Measurements from ENCODE around the gene AQP1. TPM values are rescaled to one million over a fixed set of nuclear protein-coding genes. Genes with fewer than 3 reads are reported as not detected.
A peak's percentile ranks its signal among the peaks of the same experiment; 100 is the strongest.

AQP1 gene
- total RNA-seq, 2 donors from 2014 or later, result 33.9 to 47.4 TPM

DNA sequence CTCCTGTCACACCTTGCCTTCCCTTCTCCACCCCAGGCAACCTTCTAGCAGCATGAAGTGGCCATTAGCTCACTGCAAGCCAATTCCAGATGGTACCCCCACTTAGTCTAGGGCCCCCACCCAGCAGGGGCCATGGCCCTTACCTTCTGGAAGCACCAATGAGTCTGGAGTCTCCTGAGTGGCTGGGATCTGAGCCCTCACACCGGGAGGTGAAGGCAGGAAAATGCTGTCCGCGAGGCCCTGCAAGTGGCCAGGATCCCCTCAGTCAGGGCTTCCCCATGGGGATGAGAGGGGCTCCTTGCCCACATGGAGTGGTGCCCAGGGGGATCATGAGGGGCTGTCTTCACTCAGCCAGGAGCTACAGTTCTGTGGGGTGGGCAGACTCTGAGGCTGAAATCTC lies 4.6 kb downstream of the AQP1 start:
- no peaks in the 10 kb centered on the region for H3K27me3 ChIP-seq
- H3K27ac ChIP-seq, result no peak overlapping the region
- no peaks in the 10 kb centered on the region for H3K36me3 ChIP-seq
- DNase-seq, result no peak
- H3K9me3 ChIP-seq, result no peaks in the 10 kb centered on the region
- TF ChIP-seq, protein P1, sequence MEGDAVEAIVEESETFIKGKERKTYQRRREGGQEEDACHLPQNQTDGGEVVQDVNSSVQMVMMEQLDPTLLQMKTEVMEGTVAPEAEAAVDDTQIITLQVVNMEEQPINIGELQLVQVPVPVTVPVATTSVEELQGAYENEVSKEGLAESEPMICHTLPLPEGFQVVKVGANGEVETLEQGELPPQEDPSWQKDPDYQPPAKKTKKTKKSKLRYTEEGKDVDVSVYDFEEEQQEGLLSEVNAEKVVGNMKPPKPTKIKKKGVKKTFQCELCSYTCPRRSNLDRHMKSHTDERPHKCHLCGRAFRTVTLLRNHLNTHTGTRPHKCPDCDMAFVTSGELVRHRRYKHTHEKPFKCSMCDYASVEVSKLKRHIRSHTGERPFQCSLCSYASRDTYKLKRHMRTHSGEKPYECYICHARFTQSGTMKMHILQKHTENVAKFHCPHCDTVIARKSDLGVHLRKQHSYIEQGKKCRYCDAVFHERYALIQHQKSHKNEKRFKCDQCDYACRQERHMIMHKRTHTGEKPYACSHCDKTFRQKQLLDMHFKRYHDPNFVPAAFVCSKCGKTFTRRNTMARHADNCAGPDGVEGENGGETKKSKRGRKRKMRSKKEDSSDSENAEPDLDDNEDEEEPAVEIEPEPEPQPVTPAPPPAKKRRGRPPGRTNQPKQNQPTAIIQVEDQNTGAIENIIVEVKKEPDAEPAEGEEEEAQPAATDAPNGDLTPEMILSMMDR (IDR thresholded peaks at IDR 0.05), result no peak
- peak overlapping the region in 1 of 2 donors; percentile 35 for H3K9ac ChIP-seq (ENCODE audit: low read depth in 2 of 2, low read length in 2 of 2)
- intact Hi-C loops (cut with DNase I), result no loop called here
- no peak overlapping the region for H3K4me3 ChIP-seq
- H3K4me1 ChIP-seq, result peaks cover 17% of the 10 kb centered on the region

DNA sequence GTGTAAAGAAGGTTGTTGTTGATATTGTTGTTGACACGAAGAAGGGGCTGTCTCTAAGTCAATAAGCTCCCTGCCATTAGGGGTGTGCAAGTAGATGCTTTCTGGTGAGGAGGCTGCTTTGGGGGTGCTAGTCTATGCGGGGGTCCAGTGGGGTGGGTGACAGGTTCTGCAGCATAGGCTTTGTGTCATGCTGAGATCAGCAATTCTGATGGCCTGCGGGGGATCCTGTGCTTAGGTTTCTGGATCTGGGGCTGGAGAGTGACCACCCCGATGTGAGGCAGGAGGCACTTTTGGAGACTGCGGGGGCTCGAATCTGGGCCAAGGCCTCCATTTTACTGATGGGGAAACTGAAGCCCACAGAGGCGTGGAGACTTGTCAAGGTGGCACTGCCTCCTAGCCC lies 5.1 kb downstream of the AQP1 start:
- TF ChIP-seq, protein P1 (IDR thresholded peaks at IDR 0.05), result no peak
- Histone ChIP-seq H3K27ac (no peak overlapping the region), H3K4me1 (peaks cover 13% of the 10 kb centered on the region)

GRCh38 chr7:30917216-30917893 lies 5.7 kb downstream of the AQP1 start:
- Histone ChIP-seq H3K9ac (ENCODE audit: low read depth in 2 of 2, low read length in 2 of 2) (no peak overlapping the region), H3K4me1 (peaks cover 13% of the 10 kb centered on the region), H3K27me3 (no peaks in the 10 kb centered on the region), H3K4me3 (no peak overlapping the region), H3K27ac (no peak overlapping the region), H3K36me3 (no peaks in the 10 kb centered on the region), H3K9me3 (no peaks in the 10 kb centered on the region)
- TF ChIP-seq, protein P1 (IDR thresholded peaks at IDR 0.05), result no peak
- DNase-seq, result no peak
- intact Hi-C loops (cut with DNase I), result no loop called here

More for the DNA sequence above, 5.1 kb downstream of the AQP1 start:
- H3K9me3 ChIP-seq, result no peaks in the 10 kb centered on the region
- H3K36me3 ChIP-seq, result no peaks in the 10 kb centered on the region
- no peak overlapping the region for H3K4me3 ChIP-seq
- H3K27me3 ChIP-seq, result no peaks in the 10 kb centered on the region
- DNase-seq, result no peak
- intact Hi-C loops (cut with DNase I), result no loop called here
- no peak overlapping the region for H3K9ac ChIP-seq (ENCODE audit: low read depth in 2 of 2, low read length in 2 of 2)

DNA sequence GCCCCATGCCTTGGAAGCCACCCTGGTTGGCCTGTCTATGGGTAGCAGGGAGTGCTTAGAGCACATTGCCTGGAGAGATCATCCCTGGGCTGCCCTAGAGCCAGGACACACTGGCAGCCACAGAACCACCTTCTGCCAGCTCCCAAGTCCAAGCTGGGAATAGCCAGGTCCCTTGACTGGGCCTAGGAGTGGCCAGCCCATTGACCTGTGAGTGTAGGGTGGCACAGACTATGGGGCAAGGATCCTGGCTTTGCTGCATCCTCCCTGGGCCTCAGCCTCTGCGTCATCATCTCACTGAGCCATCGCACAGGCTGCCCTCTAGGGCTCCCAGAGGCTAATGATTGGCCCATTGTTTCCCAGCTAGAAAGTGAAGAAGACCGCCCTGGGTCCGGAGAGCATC lies 7.0 kb downstream of the AQP1 start:
- H3K36me3 ChIP-seq, result no peaks in the 10 kb centered on the region
- H3K27ac ChIP-seq, result no peak overlapping the region
- H3K9ac ChIP-seq (ENCODE audit: low read depth in 2 of 2, low read length in 2 of 2), result no peak overlapping the region
- TF ChIP-seq, protein P1 (IDR thresholded peaks at IDR 0.05), result no peak
- DNase-seq, result no peak
- H3K4me1 ChIP-seq, result peaks cover 7% of the 10 kb centered on the region
- H3K4me3 ChIP-seq, result no peak overlapping the region
- no peaks in the 10 kb centered on the region for H3K27me3 ChIP-seq
- no peaks in the 10 kb centered on the region for H3K9me3 ChIP-seq
- intact Hi-C loops (cut with DNase I), result no loop called here

DNA sequence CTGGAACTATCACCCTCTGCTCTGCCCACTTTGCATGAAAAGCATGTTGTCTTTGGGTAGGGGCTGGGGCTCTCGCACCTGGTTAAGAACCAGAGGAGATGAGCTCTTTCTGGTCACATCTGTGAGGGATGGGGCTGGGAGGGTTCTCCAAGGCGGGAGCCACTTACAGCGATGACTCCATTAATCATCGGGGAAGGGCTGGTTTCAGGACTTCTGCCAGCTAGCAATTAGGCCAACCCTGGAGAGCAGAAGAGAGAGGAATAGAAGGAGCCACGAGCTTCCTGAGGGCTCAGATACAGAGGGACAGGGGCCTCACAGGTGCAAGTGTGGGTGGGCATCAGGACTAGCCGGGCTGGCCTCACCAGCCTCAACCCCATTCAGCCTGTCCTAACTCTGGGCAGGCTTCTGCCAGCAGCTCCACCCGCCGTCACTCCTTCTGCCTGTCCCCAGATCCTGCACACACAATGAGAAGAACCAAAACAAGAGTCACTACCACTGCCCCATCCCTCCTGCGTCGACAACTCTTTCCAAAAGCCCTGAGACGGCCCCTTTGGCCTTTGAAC lies 8.4 kb downstream of the AQP1 start:
- no peaks in the 10 kb centered on the region for H3K27me3 ChIP-seq
- no peak overlapping the region for H3K27ac ChIP-seq
- no peaks in the 10 kb centered on the region for H3K9me3 ChIP-seq
- no peaks in the 10 kb centered on the region for H3K4me1 ChIP-seq
- H3K9ac ChIP-seq (ENCODE audit: low read depth in 2 of 2, low read length in 2 of 2), result peak overlapping the region in 1 of 2 donors; percentile 2
- intact Hi-C loops (cut with DNase I), result no loop called here
- no peak overlapping the region for H3K4me3 ChIP-seq
- TF ChIP-seq, protein P1 (IDR thresholded peaks at IDR 0.05), result no peak
- no peak for DNase-seq
- no peaks in the 10 kb centered on the region for H3K36me3 ChIP-seq
